Mesendoderm (in vitro differentiated cells): ENCODE results near the gene OR6S1. TPM values are rescaled to one million over a fixed set of nuclear protein-coding genes. Genes with fewer than 3 reads are reported as not detected.

Experiments used
- small RNA-seq: library from polyadenylated mRNA; stranded (forward); fragments of <200 nt; extraction: miRNeasy Mini kit (QIAGEN cat#:217004); gene quantifications from one replicate; pipeline ENCODE3, GENCODE V24; 2013; ENCODE audit not compliant: insufficient read depth

OR6S1 gene

Small RNA genes within 50 kb of the gene (small RNA-seq; reads per million reads assigned to genes)
- not detected for gene RF00019
